Stimulated activated CD8-positive, alpha-beta memory T cell treated with anti-CD3 and anti-CD28 coated beads, Interleukin-7, amount 100 ng/mL, for 24 hours (primary cell): ENCODE data around the gene TESMIN.

Source experiments
- DNase-seq: peaks from one replicate; pipeline ENCODE4 v3.0.0-alpha.2; 2020; ENCODE audit warnings: low read depth

TESMIN gene

DNA sequence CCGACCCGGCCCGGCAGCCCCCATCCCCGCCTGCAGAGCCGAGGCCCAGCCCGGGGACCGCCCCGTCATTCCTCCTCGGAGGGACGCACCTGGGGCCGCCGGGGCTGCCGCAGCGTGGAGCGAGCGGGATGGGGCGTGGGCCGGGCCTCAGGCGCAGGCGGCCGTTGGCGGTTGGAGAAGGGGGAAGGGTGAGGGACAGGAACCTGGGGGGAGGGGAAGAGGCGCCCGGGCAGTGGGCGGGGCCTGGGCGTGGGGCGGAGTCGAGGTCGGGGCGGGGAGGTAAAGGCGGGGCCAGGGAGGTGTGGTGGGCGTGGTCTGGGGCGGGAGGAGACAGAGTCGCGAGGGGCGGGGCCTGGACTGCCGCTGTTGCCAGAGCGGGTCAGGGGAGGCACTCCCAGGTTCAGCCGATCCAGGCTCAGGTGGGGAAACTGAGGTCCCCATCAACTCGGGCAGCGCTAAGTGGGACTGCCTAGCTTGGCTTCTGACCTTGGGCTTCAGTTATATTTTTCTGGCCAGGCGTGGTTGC is at the start of gene TESMIN:
TESMIN (minus strand) TSS at position 190 of the 526 bp plus-strand sequence. CDS start 860 bp downstream, outside the sequence.
- DNase-seq = peak; percentile 87

- DNase-seq = peak; percentile 21
These were observed 47.0 kb upstream of the TESMIN start for GRCh38 chr11:68798221-68798813.

- no peak for DNase-seq
These were observed 45.5 kb upstream of the TESMIN start for GRCh38 chr11:68796801-68797200.

GRCh38 chr11:68792400-68792966 is 41.2 kb upstream of the TESMIN start:
- DNase-seq = no peak

GRCh38 chr11:68784653-68785052 is 33.3 kb upstream of the TESMIN start:
- DNase-seq = no peak

GRCh38 chr11:68783216-68783821 is 32.0 kb upstream of the TESMIN start:
- DNase-seq = no peak

- DNase-seq = no peak
These were observed 31.4 kb upstream of the TESMIN start for GRCh38 chr11:68782711-68783110.

- DNase-seq = no peak
These were observed 29.5 kb upstream of the TESMIN start for GRCh38 chr11:68780829-68781228.

GRCh38 chr11:68778205-68778604 is 26.9 kb upstream of the TESMIN start:
- no peak for DNase-seq

GRCh38 chr11:68776442-68777235 is 25.3 kb upstream of the TESMIN start:
- DNase-seq = no peak

- DNase-seq = no peak
These were observed 24.6 kb upstream of the TESMIN start for GRCh38 chr11:68775951-68776388.

- no peak for DNase-seq
These were observed 22.9 kb upstream of the TESMIN start for GRCh38 chr11:68774194-68774585.

DNA sequence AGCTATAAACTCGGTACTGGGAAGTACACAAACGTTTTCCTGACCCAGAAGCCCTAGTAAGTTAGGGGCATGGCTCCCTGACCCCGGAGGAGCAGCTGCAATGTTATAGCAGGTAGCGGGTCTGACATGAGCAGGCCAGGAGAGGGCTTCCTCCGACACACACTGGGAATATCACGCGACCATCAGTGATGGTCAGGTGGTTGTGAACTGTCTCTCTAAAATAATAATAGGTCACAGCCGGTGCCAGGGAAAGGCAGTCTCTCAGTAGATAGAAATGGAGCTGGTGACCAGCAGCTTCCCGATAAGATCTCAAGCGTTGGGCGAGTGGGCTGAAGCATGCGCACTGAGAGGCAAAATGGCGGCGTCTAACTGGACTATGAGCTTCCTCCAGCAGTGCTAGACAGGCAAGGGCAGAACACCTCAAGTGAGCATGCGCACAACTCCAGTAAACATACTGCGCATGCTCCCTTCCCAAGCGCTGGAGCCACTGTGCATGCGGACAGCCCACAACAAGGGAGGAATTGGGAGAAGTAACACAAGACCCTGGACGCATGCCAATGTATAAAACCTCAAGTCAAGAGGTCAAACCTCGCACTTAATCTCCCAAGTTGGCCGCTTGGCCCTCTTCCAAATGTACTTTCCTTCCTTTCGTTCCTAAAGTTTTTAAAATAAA is 22.3 kb upstream of the TESMIN start:
- DNase-seq = no peak

DNA sequence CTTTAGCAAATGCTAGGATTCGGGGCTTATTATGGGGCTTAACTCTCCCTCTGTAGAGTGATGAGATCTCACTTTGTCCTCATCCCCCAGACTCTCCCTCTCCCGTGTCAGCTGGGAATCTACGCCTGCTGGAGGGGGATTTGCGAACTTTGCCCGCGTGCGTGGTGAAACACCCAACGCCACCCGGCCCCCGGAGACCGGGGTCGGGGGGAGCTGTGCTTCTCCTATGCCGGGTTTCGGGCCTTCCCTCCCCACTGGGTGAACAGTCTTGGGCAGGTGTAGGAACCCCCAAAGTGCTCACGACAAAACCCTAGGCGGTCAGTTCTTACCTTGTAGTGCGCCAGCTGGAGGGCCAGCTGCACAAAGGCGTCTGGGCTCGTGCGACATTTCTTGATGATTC is 21.6 kb upstream of the TESMIN start:
- no peak for DNase-seq

DNA sequence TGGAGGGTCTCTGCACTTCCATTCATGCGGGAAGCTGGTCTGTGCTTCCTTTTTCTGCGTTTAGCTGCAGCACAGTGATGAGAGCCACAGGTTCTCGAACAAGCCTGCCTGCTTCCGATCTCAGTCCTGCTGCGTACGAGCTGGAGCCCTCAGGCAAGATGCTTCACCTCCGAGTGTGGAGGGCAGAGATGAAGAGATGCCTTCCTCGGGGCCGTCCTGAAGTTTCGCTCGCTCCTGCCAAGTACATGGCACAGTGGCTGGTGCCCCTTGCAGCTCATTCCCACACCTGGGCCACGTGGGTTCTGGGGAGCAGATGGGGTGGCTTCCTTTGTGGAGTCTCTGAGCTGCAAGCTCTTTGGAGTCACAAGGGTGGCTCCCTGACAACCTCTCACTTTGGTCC is 19.5 kb upstream of the TESMIN start:
- DNase-seq = no peak

- DNase-seq = no peak
These were observed 16.4 kb upstream of the TESMIN start for GRCh38 chr11:68767672-68768071.

DNA sequence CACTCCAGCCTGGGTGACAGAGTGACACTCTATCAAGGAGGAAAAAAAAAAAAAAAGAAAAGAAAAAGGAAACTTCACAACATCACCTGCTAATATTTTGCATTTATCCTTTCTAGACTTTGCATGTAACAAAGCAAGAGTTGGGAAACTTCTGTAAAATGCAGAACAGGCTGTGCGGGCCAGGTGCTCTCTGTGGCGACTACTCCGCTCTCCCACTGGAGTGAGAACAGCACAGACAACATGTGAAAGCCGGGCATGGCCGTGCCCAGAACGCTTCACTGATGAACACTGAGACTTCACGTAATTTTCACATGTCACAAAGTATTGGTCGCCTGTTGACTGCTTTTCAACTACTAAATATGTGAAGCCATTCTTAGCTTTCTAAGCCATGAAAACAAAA is 15.5 kb upstream of the TESMIN start:
- no peak for DNase-seq

DNA sequence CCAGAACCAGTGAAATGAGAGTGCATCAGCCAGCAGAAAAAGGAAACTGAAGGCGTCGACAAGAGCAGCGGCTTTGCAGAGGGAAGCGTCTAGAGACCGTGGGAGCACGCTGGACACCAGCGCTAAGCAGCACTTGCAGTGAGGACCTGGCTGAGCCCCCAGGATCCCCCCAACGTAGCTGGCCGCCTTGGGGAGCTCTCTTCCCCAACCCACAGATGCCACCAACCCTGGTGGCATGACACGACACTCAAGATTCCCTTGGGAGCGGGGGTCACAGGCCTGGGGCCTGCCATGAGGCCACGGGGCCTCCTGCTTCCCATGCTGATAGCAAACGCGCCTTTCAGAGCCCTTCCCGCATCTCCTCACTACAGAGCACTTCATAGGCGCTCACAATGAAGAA is 13.4 kb upstream of the TESMIN start:
- DNase-seq = no peak

DNA sequence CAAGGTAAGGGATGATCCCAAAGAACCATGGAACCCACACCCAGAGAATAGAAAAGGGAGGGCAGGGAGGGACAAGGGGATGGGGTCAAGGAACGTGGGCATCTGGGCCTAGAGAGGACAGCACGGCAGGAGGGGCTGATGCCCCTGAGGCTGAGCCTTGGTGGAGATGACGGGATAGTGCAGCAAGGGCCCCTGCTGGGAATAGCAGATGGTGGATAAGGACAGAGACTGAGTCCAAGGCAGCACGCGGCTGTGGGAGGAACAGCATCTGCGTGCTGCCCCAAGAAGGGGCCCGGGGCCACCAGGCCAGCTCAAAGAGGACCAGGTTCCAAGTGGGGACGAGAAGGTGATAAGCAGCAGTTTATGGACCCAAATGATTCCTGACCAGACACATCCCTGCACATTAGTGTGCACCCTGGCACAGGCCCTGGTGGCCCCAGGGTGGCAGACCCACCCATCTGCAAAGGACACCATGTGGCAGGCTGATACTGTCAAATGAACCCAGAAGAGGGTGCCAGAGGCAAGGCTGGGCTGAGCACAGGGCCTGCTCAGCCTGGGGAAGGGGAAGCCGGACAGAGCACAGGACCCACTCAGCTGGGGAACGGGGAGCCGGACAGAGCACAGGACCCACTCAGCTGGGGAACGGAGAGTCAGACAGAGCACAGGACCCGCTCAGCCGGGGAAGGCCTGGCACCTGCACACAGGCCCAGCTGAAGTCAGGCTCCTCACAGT is 12.8 kb upstream of the TESMIN start:
- DNase-seq = no peak

DNA sequence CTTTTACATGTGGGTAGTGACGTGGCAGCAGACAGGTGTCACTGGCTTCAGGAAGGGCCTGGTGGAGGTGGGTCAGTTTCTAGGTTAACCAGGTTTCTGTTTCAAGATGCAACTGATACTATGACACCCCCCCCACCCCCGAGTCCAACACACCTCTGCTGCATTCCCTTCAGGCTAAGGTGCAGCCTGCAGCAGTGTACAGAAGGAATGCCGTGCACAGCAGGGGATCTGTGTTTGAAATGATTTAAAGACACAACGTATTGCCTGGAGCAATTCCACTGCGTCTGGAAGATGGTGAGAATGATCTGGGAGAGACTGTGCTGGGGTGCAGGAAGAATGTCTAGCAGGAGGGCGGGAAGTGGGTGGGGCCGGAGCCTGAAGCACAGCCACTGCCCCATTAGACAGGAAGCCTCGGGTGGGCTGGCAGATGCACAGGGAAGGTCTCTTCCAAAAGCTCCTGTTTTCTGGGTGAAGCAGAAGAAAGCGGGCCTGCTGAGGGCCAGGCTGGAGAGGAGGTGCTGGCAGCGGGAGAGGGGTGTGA is 11.9 kb upstream of the TESMIN start:
- DNase-seq = no peak

DNA sequence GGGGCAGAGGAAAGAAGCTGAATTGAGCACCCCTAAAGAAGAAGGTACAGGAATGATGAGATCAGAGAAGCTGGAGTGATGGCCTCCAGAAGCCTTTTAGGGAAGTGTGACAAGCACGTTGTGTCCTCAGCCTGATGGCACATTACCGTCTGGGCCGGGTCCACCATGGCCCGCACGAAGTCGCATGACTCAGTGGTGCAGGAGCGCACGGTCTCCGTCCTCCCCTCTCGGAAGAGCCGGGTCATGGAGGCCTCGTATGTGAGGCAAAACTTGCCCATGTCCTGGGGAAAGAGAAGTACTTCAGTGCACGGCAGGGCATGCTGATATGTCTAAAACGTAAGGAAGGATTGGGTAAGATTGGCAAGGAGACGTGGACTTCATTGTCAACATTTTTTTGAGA is 11.2 kb upstream of the TESMIN start:
- no peak for DNase-seq
